Transverse colon (tissue), 3 donors: ENCODE measurements around the gene HS2ST1.

Experiments
- CTCF ChIP-seq, 5 experiments: fragments of 200-600 bp in 3 of 5; fragments of 450-650 bp in 2 of 5; sonication (generic) in 3 of 5; IDR thresholded peaks; 1 replicate in 2 of 5; 2 replicates in 3 of 5; pipeline ENCODE4 v1.5.1; 2016 to 2017; ENCODE audit warnings: antibody characterized with exemption in 5 of 5, inconsistent platforms in 3 of 5, mild to moderate bottlenecking in 2 of 5, moderate library complexity in 1 of 5
- POLR2A ChIP-seq: fragments of 450-650 bp; IDR thresholded peaks from one replicate; pipeline ENCODE4 v1.6.1; 2016; ENCODE audit warnings: antibody characterized with exemption, mild to moderate bottlenecking, moderate library complexity

DNA sequence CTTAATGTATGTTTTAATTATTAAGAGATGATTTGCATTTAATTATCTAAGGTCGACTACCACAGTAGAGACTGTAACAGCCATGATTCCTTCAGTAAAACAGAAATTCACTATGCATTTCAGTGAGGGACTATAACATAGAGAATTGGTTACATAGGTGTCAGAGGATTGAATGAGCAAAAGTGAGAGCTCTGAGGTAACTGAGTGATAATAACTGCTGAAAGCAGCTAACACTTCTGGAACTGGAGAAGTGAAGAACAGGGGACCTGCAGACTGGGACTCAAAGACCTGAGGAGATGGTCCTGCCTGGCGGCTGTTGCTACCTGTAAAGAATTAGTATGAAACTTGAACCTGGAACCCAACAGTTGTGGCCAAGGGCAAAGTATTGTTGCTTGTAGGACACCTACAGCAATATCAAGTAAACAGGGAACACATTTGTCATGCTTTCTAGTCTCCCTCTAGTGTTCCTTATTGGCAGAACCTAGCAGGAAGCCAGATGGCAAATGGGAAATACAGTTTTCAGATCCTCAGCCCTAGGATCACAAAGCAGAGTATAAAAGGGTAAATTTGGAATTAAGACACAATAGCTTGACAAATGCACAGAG, 110.6 kb downstream of the HS2ST1 start:
- TF ChIP-seq CTCF (IDR thresholded peaks at IDR 0.05): peak; percentile 27 to 52 (median 43)
- TF ChIP-seq POLR2A: no peak
